NCI-H1930 (cell line): ENCODE data around the gene EDC3.
A peak's percentile ranks its signal among the peaks of the same experiment; 100 is the strongest.
"Not testable (repeated sequence)": the region's sequence is repeated elsewhere in the genome, so short reads cannot be mapped to it uniquely, and the experiment has no call there.

Source experiments
- DNase-seq, 2 experiments: peaks; one replicate each; lab custom pipeline; 2025; lab: John Stamatoyannopoulos, UW

Gene EDC3

DNA sequence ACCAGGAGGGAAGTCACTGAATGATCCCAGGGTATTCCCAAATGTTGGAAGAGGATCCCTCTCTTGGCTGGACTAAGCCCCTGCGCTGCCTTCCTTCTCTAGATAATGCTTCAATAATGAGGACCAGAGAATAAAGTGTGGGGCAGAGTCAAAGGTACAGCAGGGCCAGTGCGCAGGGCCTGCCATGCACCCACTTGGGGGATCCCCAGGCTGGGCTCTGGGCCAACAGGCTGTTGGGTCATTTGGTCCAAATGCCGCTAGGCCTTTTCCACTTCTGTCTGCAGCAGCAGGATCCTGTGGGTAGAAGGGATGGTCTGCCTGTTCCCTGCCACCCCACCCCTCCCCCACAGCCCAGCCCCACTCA, 85.9 kb downstream of the EDC3 start:
- no peak for DNase-seq

DNA sequence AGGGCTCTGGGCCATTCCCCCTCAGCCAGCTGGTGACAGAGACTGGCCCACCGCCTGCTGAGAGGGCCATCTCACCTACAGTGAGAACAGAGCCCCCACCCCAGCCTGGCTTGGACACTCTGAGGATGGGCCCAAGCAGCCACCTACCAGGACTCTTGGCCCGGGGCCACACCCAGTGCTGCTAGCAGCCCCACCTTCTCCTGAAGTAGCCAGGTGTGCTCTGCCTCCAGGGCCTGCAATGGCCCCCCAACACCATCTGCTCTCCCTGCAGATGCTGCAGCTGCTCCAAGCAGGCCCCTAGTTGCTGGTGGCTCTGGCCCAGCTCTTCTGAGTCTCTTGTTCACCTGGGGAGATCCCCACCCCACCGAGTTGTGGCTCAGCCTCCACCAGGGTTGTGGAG, 87.0 kb downstream of the EDC3 start:
- no peak for DNase-seq

DNA sequence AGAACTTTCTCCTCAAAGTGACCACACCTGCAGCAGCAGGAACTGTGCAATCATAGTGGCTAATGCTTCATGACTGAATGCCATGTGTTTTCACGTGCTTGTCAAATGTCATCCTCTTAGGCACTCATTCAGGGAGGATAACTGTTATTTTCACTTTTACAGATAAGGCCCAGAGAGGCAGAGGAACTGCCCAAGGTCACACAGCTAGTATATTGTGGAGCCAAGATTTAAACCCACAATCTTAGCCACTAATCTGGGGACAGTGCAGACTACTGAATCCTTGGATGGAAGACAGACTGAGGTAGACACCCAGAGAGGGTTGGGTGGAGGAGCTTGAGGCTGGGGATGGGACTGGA, 90.1 kb downstream of the EDC3 start:
- no peak for DNase-seq

DNA sequence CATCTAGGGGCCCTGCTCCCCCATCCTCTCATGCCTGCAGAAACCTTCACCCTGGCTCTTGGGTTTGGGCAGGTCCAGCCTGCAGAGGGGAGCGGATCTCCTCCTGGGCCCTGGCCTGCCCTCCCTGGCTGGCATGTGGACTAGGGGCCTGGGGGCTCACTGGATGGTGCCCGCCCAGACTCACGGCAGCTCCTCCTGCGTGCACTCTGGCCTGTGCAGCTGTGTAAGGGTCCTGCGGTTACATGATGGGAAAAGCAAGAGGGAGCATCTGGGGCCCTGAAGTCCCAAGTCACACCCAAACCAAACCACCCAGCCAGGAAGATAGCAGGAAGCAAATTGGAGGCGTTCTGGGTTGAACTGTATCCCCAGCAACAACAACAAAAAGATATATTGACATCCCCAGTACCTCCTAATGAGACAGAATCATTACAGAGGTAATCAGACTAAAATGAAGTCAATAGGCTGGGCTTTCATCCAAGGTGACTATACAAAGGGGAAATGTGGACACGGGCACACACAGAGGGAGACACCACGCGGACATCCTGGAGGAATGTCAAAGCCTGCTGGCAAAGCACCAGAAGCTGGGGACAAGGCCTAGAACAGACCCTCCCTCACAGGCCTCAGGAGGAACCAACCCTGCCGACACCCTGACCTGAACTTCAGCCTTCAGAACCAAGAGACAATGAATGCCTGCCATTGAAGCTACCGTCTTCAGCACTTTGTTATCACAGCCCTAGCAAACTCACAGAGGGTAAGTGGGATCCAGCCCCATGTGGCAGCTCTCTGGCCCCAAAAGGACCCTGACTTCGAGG, 90.6 kb downstream of the EDC3 start:
- DNase-seq, result peak; percentile 49 to 69

DNA sequence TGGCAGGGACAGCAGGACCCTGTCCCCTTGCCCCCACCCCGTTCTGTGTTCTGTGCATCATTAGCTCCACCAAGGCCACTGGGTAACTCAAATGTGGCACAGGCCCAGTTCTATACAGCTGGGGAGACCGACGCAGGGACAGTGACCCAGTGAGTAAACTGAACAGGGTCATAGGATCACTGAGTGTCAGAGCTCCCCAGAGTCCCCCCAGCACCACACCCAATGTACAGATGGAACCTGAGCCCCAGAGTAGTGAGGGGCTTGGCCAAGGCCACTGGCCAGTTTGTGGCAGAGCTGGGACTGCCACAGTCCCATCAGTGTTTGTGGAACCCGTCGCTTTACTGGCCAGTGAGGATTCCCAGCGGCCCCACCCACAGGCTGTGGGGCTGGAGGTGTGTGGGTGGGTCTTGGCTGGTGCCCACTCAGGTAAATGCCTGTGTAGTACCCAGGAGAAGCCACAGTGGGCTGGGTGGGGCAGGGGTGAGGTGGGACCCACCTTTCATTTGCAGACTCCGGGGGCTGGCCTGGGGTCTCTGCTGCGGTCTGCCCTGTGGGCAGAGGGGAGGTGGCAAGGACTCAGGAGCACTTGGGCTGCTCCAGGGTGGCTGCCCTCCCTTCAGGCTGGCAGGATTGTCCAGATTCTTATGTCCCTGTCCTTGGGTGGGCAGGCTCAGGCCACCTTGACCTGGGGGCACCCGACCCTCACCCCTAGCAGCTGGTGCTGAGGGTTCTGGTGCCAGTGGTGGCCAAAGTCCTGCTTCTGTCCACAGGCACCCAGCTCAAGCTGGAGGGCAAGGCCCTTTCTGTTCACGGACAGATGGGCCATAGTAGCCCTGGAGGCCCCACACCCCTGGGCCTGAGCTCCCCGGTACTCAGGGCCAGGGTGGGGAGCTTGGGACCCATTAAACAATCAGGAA, 91.8 kb downstream of the EDC3 start:
- no peak for DNase-seq

DNA sequence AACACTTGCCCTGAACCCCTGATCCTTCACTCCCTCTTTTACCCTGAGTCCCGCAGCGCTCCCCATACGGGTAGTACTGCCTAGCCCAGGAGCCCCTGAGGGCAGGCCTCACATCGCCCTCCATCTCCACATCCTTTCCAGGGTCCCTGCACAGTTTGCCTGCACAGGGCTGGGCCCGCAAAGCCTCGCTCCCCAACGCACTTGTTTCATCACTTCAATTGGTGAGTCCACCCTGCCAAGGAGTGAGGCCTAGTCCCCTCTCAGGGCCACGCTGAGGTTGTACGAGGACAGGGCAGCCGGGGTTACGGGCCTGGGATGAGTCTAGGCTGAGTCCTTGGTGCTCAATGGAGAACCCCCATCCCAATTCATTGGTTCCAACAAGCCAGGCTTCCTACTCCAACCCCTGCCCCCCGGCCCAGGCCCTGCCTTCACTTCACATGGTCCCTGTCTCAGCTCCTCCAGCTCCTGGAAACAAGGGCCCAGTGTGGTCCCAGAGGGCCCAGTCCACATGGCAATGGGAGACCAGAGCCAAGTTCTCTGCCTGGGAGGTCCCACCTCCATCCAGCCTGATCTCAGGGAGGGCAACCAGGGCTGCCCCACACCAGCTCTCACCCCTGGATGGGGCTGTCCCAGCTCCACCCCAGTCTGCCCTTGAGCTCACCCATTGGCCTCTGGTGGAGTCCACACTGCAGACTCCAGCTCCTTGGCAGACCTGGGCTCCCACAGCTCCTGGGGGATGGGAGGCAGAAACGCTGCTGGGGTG, 92.6 kb downstream of the EDC3 start:
- DNase-seq, result no peak

DNA sequence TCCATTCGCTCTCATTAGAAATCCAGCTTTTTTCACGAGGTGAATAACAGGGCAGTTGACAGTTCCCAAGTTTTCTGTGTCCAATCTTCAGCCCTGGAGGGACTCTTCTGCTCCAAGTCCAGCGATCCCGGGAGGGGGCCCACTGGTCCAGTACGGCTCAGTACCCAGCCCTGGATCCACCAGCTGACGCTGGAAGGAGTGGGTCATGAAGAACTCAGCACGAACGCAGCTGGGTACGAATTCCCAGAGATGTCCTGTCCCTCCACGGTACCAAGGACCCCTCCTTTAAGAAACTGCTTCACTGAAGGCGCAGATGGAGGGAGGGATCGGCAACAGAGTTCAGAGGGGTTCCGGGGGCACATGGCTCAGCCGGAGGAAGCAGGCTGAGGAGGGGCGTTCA, 96.7 kb downstream of the EDC3 start:
- DNase-seq, result no peak

DNA sequence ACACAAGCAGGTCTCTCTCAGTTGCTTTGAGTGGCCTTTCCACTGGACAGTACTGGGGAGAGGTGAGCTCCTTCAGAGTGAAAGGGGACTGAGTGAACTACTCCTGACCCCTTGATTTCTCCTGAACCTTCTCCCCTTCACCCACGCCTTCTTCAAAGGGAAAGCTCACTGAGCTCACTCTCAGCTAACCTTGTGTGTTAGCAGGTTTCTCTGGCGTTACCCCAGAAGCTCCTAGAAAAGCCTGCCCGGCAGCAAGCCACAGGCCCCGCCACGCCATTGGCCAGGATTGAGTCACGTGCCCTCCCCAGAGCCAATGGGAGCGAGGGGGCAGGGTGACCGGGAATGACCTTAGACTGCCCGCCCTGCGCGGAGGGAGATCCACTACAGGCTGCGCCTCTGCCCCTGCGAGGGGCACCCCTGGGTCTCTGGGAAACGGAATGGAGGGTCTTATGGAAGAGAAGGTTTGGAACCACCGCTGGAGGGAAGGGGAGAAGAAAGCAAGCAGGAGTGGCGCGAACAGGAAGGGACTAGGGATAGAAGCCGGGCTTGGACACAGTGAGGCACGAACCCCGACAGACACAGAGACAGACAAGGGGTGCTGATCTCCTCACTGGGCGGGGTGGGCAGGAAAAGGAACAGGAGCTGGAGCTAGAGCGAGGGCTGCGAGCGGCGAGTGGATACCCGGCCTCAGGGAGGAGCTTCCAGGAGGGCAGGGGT, 97.5 kb downstream of the EDC3 start:
- peak; percentile 65 to 80 for DNase-seq

DNA sequence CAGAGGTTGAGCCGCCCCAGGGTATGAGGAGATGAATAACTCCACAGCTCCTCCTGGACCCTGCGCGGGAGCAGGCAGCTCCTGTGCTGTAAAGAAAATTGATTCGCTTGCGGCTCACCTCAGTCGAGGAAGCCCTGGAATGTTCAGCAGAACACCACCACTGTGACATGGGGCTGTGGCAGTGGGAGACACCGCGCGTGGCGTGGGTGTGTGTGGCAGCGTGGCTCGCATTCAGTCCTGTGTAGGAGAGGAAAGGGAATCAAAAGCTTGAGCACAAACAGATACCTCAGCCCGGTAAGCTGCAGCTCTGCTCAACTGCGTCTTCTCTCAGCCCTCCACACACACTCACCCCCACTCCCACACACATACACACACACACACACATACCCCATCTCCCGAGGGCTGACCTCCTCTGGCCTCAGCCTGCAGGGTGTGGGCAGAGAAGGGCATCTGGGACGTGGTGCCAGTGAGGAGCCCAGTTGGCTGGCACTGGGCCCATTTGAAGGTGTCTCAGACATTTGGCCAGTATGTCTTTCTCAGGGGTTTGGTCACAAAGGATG, 98.6 kb downstream of the EDC3 start:
- not testable (repeated sequence) for DNase-seq

DNA sequence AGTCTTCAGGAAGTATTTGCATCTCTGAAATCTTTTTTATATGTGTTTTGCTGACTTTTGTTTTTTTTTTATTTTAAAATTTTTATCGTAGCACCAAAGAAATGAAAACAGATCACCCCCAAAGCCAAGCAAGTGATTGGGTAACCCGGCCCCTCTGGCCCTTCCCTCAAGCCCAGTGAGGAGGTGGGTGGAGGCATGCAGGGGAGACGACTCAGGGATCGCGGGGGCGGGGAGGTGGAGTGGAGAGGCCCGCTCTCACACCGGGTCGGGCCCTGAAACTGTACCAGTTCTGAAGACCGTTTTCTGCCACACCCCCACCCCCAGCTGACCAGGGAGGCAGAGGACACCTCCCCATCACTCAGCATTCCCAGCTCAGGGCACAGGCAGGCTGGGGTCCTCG, 99.1 kb downstream of the EDC3 start:
- DNase-seq, result not testable (repeated sequence)

DNA sequence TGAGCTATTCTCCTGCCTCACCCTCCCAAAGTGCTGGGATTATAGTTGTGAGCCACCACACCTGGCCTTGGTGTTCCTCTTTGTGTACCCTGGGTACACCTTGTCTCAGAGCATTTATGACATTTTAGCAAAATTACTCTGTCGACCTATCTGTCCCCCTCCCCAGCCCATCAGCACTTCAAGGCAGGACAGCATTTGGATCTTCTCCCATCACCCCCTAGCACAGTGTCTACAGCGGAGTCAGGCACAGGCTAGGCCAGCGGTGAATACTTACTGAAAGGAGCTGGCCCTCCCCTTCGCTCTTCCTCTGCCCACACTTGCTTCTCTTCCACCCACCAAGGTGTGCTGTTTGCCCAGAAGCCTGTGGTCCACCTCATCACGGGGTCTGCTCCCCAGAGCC, 100.6 kb downstream of the EDC3 start:
- no peak for DNase-seq

DNA sequence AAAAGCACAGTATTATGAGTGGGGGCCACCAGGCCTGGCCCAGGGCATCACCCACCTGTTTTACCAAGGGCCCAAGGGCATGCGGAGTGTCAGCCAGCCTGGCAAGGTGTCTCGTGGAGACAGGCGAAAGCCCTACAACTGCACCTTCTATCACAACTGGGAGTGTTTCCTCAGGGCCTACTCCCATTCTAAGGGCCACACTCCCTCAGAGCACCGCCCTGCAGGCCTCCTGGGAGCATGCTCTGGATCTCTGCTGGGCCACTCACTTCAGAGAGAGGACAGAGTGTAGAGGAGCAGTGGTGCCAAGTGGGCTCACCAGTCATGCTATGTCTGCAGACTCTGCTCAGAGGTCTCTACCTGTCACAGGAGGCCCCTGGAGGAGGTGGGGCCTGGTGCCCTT, 101.4 kb downstream of the EDC3 start:
- DNase-seq, result no peak

DNA sequence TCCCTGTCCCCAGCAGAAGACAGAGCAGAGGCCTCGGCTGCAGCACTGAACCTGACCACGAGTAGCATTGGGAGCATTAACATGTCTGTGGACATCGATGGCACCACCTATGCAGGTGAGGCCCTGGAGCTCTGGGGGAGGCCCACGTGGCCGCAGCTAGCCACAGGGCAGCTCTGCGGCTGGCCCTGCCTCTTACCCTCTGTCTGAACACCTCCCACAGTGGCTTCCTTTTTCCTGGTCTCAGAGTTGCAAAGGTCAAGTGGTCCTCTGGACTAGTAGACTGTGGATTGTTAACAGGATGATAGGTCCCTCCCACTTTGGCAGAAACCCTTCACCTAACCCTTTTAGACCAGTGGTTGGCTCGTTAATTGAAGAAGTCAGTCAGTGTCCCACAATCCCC, 102.7 kb downstream of the EDC3 start:
- DNase-seq, result no peak

DNA sequence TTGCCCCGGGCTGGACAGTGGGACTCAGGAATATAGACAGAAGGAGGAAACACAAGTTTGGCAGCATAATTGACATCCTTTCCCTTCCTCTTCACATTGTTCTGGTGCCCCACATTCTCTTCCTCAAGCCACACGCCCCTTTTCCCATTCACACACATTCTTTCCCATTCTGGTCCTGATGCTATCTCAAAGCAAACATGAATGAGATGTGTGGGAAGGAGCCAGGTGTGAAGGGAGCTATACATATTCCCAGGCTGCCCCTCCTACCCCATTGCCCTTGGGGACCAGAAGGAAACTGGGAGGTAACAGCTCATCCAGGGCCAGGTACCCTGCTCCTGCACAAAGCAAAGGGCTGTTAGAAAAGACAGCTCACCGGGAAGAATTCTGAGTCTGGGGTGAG, 103.6 kb downstream of the EDC3 start:
- no peak for DNase-seq

DNA sequence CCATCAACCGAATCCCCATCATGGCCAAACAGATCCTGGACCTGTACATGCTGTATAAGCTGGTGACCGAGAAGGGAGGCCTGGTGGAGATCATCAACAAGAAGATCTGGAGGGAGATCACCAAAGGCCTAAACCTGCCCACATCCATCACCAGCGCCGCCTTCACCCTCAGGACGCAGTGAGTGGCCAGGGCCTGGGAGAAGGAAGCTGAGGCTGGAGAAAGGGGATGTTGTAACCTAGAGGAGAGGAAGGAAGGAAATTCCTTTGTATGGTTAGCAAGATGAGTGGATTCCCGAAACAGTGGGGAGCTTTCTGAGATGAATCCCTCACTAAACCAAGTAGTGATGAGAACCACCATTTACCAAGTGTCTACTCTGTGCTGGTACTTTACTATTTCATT, 106.0 kb downstream of the EDC3 start:
- DNase-seq, result no peak

DNA sequence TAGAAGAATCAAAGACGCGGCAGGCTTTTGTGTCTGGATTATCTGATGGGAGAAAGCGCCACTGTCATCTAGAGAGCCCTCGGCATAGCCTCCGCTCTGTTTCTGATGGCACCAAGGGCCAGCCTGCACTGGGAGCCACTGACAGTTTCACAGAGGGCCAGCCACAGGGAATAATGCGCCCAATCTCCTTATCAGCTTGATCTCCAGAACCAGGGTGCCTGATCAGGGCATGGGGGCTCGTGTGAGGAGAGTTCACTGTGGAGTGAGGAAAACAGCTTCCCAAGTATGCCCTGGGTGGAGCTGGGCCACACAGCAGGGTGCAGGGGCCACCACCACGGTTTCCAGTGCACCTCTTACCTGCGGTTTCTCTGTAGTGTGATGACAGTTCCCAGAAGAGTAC, 110.0 kb downstream of the EDC3 start:
- no peak for DNase-seq

DNA sequence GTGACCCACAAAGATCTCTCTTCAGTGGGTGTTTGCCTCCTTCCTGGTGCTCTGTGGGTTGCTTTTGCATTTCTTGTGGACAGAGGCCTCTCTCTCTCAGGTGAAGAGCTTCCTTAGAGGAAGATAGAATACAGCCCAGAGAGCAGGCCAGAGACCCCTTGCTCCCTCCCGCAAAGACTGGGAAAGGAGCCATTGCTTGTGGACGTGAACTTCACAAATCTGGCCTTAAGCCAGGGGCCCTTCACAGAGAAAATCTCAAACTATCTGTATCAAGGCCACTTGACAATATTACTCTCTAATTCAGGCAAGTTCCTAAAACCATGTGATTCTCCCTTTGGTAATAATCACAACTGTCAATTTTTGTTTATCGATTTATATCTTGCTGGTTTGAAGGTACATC, 110.6 kb downstream of the EDC3 start:
- no peak for DNase-seq

DNA sequence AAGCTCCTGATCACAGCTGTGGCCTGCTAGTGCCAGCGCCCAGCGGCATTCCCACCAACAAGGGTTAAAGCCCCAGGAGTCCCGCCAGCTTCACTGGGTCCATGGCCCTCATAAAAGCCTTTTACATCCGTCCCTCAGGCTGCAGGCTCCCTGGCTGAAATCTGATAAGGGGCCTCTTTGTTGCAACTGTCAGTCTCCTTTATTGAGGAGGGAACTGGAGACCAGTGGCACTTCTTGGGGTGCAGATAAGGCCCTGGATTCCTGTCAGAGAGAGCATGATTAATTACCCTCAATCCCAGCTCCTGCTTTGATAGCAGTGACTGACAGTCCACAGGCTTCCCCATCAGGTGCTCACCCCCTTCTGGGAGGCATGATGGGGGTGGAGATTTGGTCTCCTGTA, 111.0 kb downstream of the EDC3 start:
- no peak for DNase-seq

DNA sequence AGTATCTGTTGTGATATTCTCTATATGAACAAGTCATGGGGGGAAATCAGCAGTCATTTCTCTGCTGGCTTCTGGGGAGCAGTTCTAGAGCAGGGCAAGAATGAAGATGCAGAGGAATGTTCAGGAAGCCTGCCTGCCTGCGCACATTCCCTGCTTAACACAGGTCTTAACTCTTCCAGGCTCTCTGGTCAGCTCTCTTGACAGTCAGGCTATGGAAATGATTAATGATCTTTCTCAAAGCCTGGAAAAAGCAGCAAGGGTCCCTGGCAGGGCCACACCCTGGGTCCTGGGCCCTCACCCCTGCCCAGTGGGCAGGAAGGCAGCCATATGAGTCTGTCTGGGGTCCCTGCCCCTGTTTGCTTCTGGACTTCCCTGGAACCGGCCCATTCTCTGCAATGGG, 111.6 kb downstream of the EDC3 start:
- no peak for DNase-seq
